ENCODE data around the gene AOPEP.
A peak's percentile ranks its signal among the peaks of the same experiment; 100 is the strongest.

AOPEP gene

GRCh38 chr9:95105519-95106287, 379.2 kb downstream of the AOPEP start:
- DNase-seq: no peak

- no peak for DNase-seq
These were observed 380.7 kb downstream of the AOPEP start for GRCh38 chr9:95107001-95107749.

GRCh38 chr9:95107976-95108375, 381.5 kb downstream of the AOPEP start:
- DNase-seq: no peak

DNA sequence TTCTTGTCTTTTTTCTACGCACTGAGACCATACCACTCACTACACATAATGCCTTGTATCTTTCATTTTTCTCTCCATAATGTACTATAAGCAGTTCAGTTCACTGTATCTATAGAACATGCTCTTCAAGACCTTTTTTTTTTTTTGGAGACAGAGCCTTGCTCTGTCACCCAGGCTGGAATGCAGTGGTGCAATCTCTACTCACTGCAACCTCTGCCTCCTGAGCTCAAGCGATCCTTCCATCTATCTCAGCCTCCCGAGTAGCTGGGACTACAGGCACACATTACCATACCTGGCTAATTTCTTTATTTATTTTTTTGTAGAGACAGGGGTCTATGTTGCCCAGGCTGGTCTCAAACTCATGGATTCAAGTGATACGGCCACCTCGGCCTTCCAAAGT, 382.3 kb downstream of the AOPEP start:
- DNase-seq: no peak

DNA sequence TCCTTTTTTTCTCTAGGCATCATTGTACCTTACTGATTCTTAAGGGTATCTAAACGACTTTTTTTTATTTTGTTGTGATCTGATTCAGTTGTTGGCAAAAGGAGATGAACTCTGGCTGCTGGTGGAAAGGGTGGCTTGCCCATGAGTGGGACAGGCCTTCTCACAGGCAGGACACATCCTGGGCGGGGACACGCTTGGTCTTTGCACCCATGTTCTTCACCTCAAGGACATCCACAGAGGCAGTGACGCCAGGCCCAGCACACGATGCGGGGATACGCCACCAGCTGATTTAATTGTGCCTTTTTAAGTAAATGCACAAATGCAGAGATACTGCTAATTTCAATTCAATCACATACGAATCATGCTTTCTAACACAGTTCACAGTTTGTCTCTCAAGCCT, 383.0 kb downstream of the AOPEP start:
- DNase-seq: no peak

GRCh38 chr9:95110921-95111525, 384.5 kb downstream of the AOPEP start:
- no peak for DNase-seq

GRCh38 chr9:95111716-95112115, 385.2 kb downstream of the AOPEP start:
- no peak for DNase-seq

GRCh38 chr9:95112436-95113280, 386.2 kb downstream of the AOPEP start:
- no peak for DNase-seq

- no peak for DNase-seq
These were observed 388.6 kb downstream of the AOPEP start for GRCh38 chr9:95115104-95115503.

DNA sequence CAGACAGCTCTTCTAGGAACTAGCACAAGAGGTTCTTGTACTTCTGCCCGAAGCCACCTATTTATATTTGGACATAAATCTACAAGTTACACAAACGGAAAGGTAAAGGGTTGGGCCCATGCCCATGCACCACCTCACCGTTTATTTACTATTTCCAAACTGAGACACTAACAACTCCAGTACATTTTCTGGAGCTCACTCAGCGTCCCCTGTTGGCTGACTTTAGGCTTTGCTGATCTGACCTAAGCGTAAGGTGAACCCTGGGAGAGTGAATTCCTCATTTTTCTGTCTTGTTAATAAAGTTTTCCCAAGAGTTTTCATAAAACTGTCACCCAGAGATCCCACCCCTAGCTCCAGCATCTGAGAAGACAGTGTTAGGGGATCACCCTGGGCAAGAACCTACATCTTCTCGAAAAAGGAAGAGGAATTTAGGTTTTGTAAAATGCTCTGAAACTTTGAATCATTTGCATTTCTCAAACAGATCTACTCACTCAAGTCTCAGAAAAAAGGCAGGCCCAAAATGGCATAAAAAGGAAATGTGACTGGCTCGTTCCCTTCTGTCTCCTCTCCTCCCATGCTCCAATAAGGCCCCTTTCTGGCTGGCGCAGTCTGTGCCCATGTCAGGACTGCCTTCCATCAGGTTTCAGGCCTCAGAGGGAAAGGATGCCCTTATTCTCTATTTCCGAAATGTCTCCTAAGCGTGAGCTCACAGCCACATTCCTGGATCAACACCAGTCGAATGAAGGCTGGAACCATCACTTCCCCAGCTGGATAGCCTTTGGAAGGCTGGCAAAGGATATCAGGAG, 389.7 kb downstream of the AOPEP start:
- no peak for DNase-seq

GRCh38 chr9:95116808-95117204, 390.3 kb downstream of the AOPEP start:
- peak; percentile 52 for DNase-seq

DNA sequence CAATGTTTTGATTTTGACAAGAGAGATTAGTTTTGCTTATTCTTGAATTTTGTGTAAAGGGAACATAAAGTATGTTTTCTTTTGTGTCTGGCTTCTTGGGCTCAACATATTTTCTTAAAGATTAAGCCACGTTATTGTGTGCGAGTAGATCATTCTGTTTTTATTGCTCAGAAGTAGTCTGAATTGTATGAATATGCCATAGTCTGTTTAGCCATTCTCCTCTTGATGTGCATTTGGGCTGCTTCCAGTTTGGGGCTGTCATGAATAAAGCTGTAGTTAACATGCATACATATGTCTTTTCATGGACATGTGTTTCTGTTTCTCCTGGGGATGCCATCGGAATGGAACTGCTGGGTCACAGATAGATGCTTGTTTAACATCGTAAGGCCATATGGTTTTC, 392.1 kb downstream of the AOPEP start:
- no peak for DNase-seq

DNA sequence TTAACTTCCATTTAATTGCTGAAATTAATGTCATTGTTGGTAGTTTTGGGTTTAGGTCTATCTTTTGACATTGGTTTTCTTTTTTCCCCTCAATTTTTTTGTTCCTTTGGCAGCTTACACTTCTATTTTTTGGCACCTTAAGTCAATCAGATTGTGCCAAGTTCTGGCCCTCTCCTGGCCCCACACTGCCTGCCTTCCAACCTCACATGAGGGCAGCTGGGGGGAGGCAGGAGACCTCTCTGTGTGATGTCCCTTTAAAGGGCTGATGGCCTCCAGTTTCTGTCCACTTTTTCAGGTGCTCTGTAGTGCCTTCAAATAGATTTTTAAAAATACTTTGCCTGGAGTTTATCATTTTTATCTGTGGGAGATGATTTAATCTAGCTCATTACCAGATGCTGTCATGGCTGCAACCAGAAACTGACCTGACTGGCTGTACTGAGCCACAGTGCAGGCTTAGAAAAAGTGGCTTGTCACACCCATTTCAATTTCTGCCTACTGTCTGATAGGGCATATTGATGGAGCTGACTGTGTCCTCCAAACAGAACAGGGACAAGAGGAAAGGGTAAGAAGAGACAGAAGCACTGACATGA, 394.4 kb downstream of the AOPEP start:
- no peak for DNase-seq

DNA sequence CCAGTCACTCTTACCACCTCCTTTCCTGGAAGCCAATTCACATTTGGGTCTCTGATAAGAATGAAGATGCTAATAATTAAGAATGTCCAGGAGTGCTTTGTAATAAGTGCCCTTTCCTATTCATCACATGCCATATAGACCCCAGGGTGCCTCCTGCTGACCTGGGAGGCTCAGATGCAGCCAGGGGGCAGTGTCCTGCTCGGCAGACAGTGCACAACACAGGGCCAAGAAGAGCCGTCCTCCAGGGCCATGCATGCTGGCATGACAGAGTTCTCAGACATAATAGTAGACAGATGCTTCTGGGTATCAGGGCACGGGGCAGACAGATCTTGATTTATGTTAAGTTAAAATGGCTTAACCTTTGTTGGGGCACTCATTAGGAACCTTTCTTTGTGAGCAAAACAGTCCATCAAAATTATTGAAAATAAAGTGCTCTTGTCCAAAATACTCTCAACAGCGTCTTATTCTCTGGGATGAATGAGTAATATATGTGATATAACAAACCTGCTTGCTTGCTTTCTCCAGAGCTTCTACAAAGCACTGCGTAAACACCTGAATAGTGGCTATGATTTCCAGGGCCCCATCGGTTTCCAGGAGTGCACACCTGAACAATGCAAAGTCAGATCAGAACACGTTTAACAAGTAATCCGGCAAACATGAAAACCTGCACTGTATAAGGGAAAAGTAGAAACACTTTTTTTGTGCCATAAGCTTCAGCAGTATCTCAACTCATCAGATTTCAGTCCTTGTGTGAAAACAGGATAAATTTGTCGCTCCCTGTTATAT, 398.3 kb downstream of the AOPEP start:
- DNase-seq: no peak

GRCh38 chr9:95125652-95126051, 399.2 kb downstream of the AOPEP start:
- DNase-seq: no peak

GRCh38 chr9:95126739-95127138, 400.2 kb downstream of the AOPEP start:
- no peak for DNase-seq

DNA sequence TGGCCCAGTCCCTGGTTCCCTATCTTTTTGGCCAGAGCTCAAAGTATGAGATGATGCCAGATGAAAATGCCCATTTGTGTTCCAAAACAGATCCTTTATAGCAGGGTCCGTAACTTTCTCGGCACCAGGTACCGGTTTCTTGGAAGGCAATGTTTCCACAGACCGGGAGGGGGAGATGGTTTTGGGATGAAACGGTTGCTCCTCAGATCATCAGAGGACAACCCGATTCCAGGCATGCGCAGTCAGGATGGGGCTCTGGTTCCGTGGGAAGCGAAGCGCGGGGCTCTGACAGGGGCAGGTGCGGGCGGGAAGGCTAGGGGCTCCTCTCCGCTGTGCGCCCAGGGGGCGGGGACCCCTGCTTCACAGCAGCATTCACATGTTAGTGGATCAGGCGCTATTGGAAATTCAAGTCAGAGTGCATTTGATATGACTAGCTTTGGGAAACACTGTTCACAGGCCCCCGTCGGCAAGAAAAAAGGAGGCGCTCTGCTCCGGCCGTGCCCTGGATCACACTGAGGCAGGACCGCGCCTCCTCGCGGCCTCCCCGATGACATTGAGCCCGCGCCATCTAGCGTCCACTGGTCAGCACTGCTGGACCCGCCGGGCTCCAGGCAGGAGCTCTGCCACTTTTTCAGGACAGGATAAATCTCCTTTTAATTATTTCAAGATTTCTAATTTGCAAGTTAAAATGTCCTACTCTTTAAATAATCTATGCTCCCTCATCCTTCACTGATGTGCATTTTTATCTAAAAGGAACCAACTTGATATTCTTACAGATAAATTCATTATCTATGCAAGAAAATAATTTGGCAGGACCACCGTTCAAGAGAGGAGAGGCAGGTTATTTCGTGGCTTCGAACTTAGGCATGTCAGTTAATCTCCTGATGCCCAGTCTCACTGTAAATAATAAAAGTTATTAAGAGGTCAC, 401.0 kb downstream of the AOPEP start:
- DNase-seq: peak; percentile 37

DNA sequence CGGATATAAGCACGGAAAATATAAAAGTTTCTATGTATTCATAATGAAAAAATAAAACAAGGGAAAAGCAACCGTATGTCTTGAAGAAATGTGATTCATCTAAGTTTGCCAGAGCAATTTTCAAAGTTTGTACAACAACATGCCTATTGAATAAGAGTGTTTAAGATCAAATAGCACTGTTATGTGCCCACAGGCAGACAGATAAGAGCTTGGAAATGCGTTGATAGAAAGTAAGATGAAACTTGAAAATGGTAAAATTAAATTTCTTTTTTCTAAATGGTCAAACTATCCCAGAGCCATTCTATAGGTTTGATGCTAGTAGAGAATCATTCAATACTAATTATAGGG, 401.7 kb downstream of the AOPEP start:
- DNase-seq: no peak

- peak; percentile 16 for DNase-seq
These were observed 403.2 kb downstream of the AOPEP start for GRCh38 chr9:95129476-95130291.

Data from NCI-H2029 treated with DMSO at 0.1 percent for 48 hours (cell line).